Epithelial cell of proximal tubule (primary cell): ENCODE data around the gene SERTAD1. TPM values are rescaled to one million over a fixed set of nuclear protein-coding genes. Genes with fewer than 3 reads are reported as not detected.
"Not testable (repeated sequence)": the region's sequence is repeated elsewhere in the genome, so short reads cannot be mapped to it uniquely, and the experiment has no call there.

ENCODE experiments used
- DNase-seq: peaks from one replicate; pipeline ENCODE4 v3.0.0-alpha.2; 2011; ENCODE audit warnings: low read depth
- H3K4me3 ChIP-seq: 2 replicates; pipeline ENCODE4 v1.5.1; 2011; ENCODE audit warnings: low read depth, mild to moderate bottlenecking, low read length
- CTCF ChIP-seq: conservative IDR thresholded peaks from 2 replicates; pipeline ENCODE4 v1.5.1; 2012; ENCODE audit warnings: low read depth, mild to moderate bottlenecking, low read length
- total RNA-seq: library from RNA; depleted of rRNA; stranded (reverse); fragments of >200 nt; gene quantifications from 2 replicates; pipeline ENCODE4 v1.2.3, GENCODE V29; 2015

SERTAD1 gene
- total RNA-seq, 1 donor from 2014 or later, result 14.2 TPM

- peak; percentile 85 for DNase-seq
- peak overlapping the region; percentile 83 for H3K4me3 ChIP-seq
- TF ChIP-seq CTCF, result no peak
Observed at GRCh38 chr19:40443131-40443999, 17.6 kb upstream of the SERTAD1 start.

- no peak for DNase-seq
- no peak for TF ChIP-seq CTCF
- peak overlapping the region; percentile 83 for H3K4me3 ChIP-seq
Observed at GRCh38 chr19:40442328-40443130, 16.7 kb upstream of the SERTAD1 start.

GRCh38 chr19:40441719-40442253 is 16.0 kb upstream of the SERTAD1 start:
- no peak for TF ChIP-seq CTCF
- H3K4me3 ChIP-seq, result no peak overlapping the region
- DNase-seq, result no peak

- no peak for TF ChIP-seq CTCF
- DNase-seq, result no peak
- H3K4me3 ChIP-seq, result no peak overlapping the region
Observed at GRCh38 chr19:40438284-40438683, 12.5 kb upstream of the SERTAD1 start.

GRCh38 chr19:40433391-40434216 is 7.8 kb upstream of the SERTAD1 start:
- DNase-seq, result no peak
- no peak for TF ChIP-seq CTCF
- peak overlapping the region; percentile 42 for H3K4me3 ChIP-seq

- H3K4me3 ChIP-seq, result peak overlapping the region; percentile 42
- not testable (repeated sequence) for DNase-seq
Observed at GRCh38 chr19:40432760-40433159, 7.0 kb upstream of the SERTAD1 start.
